ENCODE results near the gene ZCCHC7. TPM values are rescaled to one million over a fixed set of nuclear protein-coding genes. Genes with fewer than 3 reads are reported as not detected.
"Not testable (repeated sequence)": the region's sequence is repeated elsewhere in the genome, so short reads cannot be mapped to it uniquely, and the experiment has no call there.

Gene ZCCHC7
- total and polyA plus RNA-seq, 9 donors: 11.1 to 20.3 (median 12.9) TPM

DNA sequence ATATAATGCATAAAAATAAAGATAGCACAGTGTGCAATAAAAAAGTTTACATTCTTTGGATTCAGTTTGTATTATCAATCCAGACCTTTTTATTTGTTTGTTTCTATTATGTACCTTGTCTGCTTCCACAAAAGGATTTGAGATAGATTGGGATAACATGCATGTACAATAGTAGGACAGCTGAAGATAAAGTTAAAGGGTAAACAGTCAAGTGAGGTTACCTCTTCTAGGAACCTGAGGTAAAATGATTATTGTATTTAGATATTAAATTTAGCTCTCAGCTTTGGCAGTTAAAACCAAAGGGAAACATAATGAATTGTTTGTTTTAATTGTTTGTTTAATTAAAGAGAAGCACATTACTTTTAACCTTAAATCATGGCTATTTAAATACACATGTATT, 81.7 kb downstream of the ZCCHC7 start:
- no peaks in the 10 kb centered on the region for H3K9me3 ChIP-seq (replicated peaks; ENCODE audit: control insufficient read depth, low read depth, low read length)
- DNase-seq: no peak
- no peaks in the 10 kb centered on the region for H3K27me3 ChIP-seq (ENCODE audit: control insufficient read depth, insufficient read depth, low read length)
- no peaks in the 10 kb centered on the region for H3K4me1 ChIP-seq (ENCODE audit: control insufficient read depth, insufficient read depth, low read length)
- no peak overlapping the region for H3K27ac ChIP-seq (ENCODE audit: low read length)
- H3K36me3 ChIP-seq (ENCODE audit: control insufficient read depth, insufficient read depth, low read length): no peaks in the 10 kb centered on the region
- no peak overlapping the region for H3K4me3 ChIP-seq (ENCODE audit: low read length)

DNA sequence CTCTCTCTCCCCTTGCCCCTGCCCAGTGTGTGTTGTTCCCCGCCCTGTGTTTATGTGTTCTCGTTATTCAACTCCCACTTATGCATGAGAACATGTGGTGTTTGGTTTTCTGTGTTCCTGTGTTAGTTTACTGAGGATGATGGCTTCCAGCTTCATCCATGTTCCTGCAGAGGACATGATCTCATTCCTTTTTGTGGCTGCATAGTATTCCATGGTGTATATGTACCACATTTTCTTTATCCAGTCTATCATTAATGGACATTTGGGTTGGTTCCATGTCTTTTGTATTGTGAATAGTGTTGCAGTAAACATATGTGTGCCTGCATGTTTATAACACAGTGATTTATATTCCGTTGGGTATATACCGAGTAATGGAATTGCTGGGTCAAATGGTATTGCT, 83.1 kb downstream of the ZCCHC7 start:
- not testable (repeated sequence) for DNase-seq; H3K4me1 ChIP-seq (ENCODE audit: control insufficient read depth, insufficient read depth, low read length); H3K9me3 ChIP-seq (replicated peaks; ENCODE audit: control insufficient read depth, low read depth, low read length); H3K36me3 ChIP-seq (ENCODE audit: control insufficient read depth, insufficient read depth, low read length); H3K27ac ChIP-seq (ENCODE audit: low read length); H3K4me3 ChIP-seq (ENCODE audit: low read length); H3K27me3 ChIP-seq (ENCODE audit: control insufficient read depth, insufficient read depth, low read length)
- WGBS (ENCODE audit: insufficient coverage): no CpG with 5 or more reads among the region's 4 CpGs

DNA sequence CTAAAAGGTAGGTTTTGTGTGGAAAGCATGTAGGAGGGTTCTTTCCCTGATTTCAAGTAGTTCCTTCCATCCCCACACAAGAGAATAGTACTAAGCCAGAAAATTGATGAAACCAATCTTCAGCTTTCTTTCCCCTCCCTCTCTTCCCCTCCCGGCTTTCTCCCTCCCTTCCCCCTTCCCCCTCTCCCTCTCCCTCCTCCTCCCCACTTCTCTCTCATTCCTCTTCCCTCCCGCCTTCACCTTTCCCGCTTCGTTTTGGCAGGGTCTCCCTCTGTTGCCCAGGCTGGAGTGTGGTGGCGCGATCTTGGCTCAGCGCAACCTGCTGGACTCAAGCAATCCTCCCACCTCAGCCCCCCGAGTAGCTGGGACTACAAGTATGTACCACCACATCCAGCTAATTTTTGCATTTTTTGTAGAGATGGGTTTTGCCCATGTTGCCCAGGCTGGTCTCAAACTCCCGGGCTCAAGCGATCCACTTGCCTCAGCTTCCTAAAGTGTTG, 85.8 kb downstream of the ZCCHC7 start:
- 87% methylated on average over 6 of the region's 10 CpGs for WGBS (ENCODE audit: insufficient coverage)

DNA sequence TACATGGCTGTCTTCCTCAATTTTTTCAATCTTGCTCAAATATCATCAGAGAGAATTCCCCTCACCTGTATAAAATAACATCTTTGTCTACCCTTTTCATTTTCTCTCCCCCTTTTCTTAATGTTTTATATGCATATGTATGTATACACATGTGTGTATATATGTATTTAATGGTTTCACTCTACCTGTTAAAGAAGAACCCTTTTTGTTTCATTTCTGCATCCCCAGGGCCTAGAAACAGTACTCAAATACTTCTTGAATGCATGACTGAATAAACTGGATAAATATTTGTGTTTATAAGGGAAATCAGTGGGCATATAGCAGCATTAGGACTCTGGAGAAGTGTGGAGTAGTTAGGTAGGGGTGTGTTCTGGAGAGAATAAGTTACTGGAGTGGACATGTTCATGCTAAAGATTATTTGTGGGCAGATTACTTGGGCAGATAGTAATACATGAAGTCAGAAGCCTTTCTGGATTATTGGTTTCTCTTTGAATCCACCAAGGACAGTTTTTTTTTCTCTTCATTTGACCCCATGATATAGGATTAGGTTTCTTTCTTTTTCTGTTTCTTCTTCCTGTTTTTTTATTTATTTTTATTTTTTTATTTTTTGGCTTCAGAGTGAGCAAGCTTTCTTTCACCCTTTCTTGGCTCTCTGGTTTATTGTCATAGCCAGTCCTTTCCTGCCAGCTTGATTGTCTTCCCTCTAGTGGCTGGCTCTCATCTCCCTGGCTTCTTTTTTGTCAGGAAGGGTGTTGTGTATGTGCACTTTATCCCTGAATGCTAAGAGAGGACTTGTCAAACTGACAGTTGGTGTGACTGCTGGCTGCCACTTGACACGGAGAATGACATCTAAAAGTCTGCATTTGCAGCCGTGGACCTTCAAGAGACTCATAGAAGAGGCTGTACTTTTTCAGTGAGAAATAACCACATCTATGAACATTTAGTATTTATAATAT, 89.3 kb downstream of the ZCCHC7 start:
- Histone ChIP-seq H3K4me3 (ENCODE audit: low read length) (no peak overlapping the region), H3K27me3 (ENCODE audit: control insufficient read depth, insufficient read depth, low read length) (no peaks in the 10 kb centered on the region), H3K36me3 (ENCODE audit: control insufficient read depth, insufficient read depth, low read length) (peaks cover 6% of the 10 kb centered on the region), H3K9me3 (replicated peaks; ENCODE audit: control insufficient read depth, low read depth, low read length) (no peaks in the 10 kb centered on the region), H3K4me1 (ENCODE audit: control insufficient read depth, insufficient read depth, low read length) (no peaks in the 10 kb centered on the region), H3K27ac (ENCODE audit: low read length) (no peak overlapping the region)
- no CpG with 5 or more reads among the region's 2 CpGs for WGBS (ENCODE audit: insufficient coverage)
- no peak for DNase-seq

More for the DNA sequence above, 85.8 kb downstream of the ZCCHC7 start:
- Histone ChIP-seq H3K9me3 (replicated peaks; ENCODE audit: control insufficient read depth, low read depth, low read length) (no peaks in the 10 kb centered on the region), H3K4me3 (ENCODE audit: low read length) (no peak overlapping the region), H3K27me3 (ENCODE audit: control insufficient read depth, insufficient read depth, low read length) (no peaks in the 10 kb centered on the region), H3K4me1 (ENCODE audit: control insufficient read depth, insufficient read depth, low read length) (no peaks in the 10 kb centered on the region), H3K36me3 (ENCODE audit: control insufficient read depth, insufficient read depth, low read length) (peaks cover 6% of the 10 kb centered on the region), H3K27ac (ENCODE audit: low read length) (no peak overlapping the region)
- no peak for DNase-seq

DNA sequence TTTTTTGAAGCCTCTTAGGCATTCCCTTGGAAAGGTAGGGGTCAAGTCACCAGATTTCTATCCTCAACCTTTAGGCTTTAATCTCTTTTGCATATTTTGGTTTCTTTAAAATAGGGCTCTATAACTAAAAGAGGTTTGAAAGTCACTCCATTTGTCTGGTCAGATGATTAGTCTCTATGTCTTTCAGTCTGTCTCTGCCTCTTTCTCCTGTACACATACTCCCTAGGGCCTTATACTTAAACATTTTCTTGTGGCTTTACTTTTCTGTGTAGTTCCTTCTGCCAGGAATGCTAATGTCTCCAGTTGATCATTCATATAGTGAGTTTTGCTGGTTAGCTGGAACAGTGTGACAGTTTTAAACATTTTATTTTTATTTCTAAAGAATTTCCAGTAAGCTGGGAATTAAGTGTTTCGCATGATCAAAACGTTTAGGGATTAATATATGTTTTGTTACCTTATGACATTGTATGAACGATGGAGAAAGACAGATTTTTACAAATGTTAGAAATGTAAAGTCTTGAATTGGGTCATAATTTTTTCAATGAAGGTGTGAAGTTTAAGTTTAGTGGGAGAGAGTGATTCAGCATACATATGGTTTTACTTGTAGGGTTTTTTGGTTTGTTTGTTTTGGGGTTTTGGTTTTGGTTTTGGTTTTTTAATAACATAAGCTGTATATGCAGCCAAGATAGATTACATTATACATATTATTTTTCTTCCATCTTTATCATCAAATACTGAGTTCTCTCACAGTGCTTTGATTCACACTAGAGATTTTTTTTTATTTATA, 90.6 kb downstream of the ZCCHC7 start:
- Histone ChIP-seq H3K4me1 (ENCODE audit: control insufficient read depth, insufficient read depth, low read length) (no peaks in the 10 kb centered on the region), H3K27me3 (ENCODE audit: control insufficient read depth, insufficient read depth, low read length) (no peaks in the 10 kb centered on the region), H3K27ac (ENCODE audit: low read length) (no peak overlapping the region), H3K4me3 (ENCODE audit: low read length) (no peak overlapping the region), H3K36me3 (ENCODE audit: control insufficient read depth, insufficient read depth, low read length) (peaks cover 6% of the 10 kb centered on the region), H3K9me3 (replicated peaks; ENCODE audit: control insufficient read depth, low read depth, low read length) (no peaks in the 10 kb centered on the region)
- 62% methylated on average over 3 of the region's 3 CpGs for WGBS (ENCODE audit: insufficient coverage)
- peak; percentile 14 for DNase-seq

DNA sequence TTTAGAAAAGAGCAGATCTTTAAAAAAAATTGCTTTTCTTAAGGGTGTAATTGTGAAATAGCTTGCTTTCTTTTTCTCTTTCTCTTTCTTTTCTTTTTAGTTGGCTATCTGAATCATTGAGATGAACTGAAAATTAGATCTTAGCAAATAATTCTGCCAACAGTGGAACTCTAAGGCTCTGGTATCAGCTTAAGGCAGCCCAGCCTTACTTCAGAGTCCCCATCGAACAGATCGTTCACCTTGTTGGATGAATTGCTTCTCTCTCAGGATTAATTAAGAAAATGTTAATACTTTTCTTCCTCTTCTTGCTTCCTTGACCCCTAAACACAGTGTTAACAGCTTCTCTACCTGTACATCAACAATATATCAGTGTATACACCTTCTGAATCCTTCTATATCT, 92.1 kb downstream of the ZCCHC7 start:
- H3K27ac ChIP-seq (ENCODE audit: low read length): no peak overlapping the region
- H3K27me3 ChIP-seq (ENCODE audit: control insufficient read depth, insufficient read depth, low read length): no peaks in the 10 kb centered on the region
- H3K9me3 ChIP-seq (replicated peaks; ENCODE audit: control insufficient read depth, low read depth, low read length): no peaks in the 10 kb centered on the region
- WGBS (ENCODE audit: insufficient coverage): no CpG with 5 or more reads among the region's 2 CpGs
- no peak overlapping the region for H3K4me3 ChIP-seq (ENCODE audit: low read length)
- H3K36me3 ChIP-seq (ENCODE audit: control insufficient read depth, insufficient read depth, low read length): peaks cover 6% of the 10 kb centered on the region
- no peaks in the 10 kb centered on the region for H3K4me1 ChIP-seq (ENCODE audit: control insufficient read depth, insufficient read depth, low read length)
- DNase-seq: no peak

DNA sequence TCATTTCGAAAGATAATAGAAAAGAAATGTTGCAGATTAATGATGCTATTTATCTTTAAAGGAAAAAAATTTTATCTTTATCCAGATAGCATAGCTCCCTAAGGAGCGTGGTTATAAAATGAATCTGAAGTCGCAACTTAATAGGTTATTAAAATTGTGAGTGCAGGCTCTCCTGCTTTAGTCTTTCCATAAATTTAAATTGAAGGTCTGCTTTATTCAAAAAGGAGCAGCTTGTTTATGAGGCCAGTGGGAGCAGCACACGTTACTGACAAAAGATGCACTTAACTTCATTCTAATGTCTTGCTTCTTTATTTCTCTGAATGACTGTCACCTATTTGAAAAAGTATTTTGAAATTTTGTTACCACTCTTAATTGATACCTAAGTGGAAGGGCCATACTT, 95.0 kb downstream of the ZCCHC7 start:
- no CpG with 5 or more reads among the region's 4 CpGs for WGBS (ENCODE audit: insufficient coverage)
- Histone ChIP-seq H3K4me1 (ENCODE audit: control insufficient read depth, insufficient read depth, low read length) (no peaks in the 10 kb centered on the region), H3K36me3 (ENCODE audit: control insufficient read depth, insufficient read depth, low read length) (no peaks in the 10 kb centered on the region), H3K9me3 (replicated peaks; ENCODE audit: control insufficient read depth, low read depth, low read length) (no peaks in the 10 kb centered on the region), H3K27me3 (ENCODE audit: control insufficient read depth, insufficient read depth, low read length) (no peaks in the 10 kb centered on the region), H3K4me3 (ENCODE audit: low read length) (no peak overlapping the region), H3K27ac (ENCODE audit: low read length) (no peak overlapping the region)
- DNase-seq: no peak

DNA sequence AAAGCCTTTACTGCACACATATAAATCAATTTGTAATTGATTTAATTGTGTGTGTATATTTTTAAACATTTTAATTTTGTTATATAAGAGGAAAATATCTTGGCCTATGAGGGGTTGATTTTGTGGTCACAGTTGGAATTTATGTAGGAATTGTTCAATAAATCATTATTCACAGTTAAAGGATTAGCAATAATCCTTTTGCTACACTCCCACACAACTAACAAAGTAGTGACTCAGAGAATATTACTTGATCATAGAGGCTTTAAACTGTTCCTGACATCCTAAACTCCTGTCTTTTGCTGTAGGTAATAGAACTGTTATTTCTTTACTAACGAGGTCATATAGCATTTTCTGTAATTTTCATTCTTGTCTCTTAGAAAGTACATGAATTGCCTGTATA, 95.5 kb downstream of the ZCCHC7 start:
- DNase-seq: no peak
- WGBS (ENCODE audit: insufficient coverage): no CpG with 5 or more reads among the region's 1 CpG

DNA sequence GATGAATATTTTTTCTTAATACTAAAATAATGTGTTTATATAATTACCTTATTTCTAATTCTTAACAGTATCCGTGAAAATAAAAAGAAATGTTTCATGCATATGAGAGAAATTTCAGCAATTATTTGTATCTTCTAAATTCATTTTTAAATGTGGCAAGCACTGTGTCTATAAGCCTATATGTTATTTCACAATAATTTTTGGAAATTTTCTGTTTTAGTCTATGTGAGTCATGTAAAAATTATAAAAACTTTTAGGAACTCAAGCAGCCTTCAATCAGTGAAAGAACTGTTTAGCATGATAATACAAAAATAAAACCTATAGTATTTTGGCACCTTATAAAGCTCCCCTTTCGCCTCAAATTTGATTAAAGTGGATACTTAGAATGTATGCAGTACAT, 96.8 kb downstream of the ZCCHC7 start:
- H3K36me3 ChIP-seq (ENCODE audit: control insufficient read depth, insufficient read depth, low read length): no peaks in the 10 kb centered on the region
- H3K27ac ChIP-seq (ENCODE audit: low read length): no peak overlapping the region
- no peak for DNase-seq
- H3K27me3 ChIP-seq (ENCODE audit: control insufficient read depth, insufficient read depth, low read length): no peaks in the 10 kb centered on the region
- no peaks in the 10 kb centered on the region for H3K4me1 ChIP-seq (ENCODE audit: control insufficient read depth, insufficient read depth, low read length)
- WGBS (ENCODE audit: insufficient coverage): no CpG with 5 or more reads among the region's 2 CpGs
- no peaks in the 10 kb centered on the region for H3K9me3 ChIP-seq (replicated peaks; ENCODE audit: control insufficient read depth, low read depth, low read length)
- H3K4me3 ChIP-seq (ENCODE audit: low read length): no peak overlapping the region

More for the DNA sequence above, 95.5 kb downstream of the ZCCHC7 start:
- no peak overlapping the region for H3K27ac ChIP-seq (ENCODE audit: low read length)
- H3K36me3 ChIP-seq (ENCODE audit: control insufficient read depth, insufficient read depth, low read length): no peaks in the 10 kb centered on the region
- no peaks in the 10 kb centered on the region for H3K27me3 ChIP-seq (ENCODE audit: control insufficient read depth, insufficient read depth, low read length)
- H3K9me3 ChIP-seq (replicated peaks; ENCODE audit: control insufficient read depth, low read depth, low read length): no peaks in the 10 kb centered on the region
- no peak overlapping the region for H3K4me3 ChIP-seq (ENCODE audit: low read length)
- H3K4me1 ChIP-seq (ENCODE audit: control insufficient read depth, insufficient read depth, low read length): no peaks in the 10 kb centered on the region

DNA sequence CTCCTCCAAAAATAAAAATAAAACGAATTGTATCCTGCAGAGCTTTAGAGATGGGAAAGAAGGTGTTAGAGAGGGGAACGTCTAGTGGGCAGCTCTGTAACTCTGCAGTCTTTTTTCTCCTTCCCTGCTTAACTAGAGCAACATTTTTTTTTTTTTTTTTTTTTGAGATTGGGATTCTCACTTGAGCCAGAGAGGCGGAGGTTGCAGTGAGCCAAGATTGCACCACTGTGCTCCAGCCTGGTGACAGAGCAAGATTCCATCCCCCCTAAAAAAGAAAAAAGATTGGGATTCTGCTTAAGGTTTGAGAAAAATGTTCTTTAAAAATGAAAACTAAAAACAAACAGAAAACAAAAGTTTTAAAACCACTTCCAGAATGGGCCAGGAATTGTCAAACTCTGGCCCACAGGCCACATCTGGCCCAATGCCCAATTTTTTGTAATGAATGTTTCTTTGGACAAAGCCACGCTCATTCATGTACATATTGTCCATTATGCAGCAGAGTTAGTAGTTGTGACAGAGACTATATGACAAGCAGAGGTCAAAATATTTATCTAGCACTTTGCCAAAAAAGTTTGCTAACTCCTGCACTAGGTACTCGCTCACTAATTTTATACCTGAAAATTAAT, 98.5 kb downstream of the ZCCHC7 start:
- no peaks in the 10 kb centered on the region for H3K36me3 ChIP-seq (ENCODE audit: control insufficient read depth, insufficient read depth, low read length)
- H3K27me3 ChIP-seq (ENCODE audit: control insufficient read depth, insufficient read depth, low read length): no peaks in the 10 kb centered on the region
- no CpG with 5 or more reads among the region's 5 CpGs for WGBS (ENCODE audit: insufficient coverage)
- no peaks in the 10 kb centered on the region for H3K4me1 ChIP-seq (ENCODE audit: control insufficient read depth, insufficient read depth, low read length)
- no peak overlapping the region for H3K27ac ChIP-seq (ENCODE audit: low read length)
- no peaks in the 10 kb centered on the region for H3K9me3 ChIP-seq (replicated peaks; ENCODE audit: control insufficient read depth, low read depth, low read length)
- DNase-seq: peak; percentile 26
- H3K4me3 ChIP-seq (ENCODE audit: low read length): no peak overlapping the region

Measured in muscle of leg (tissue), 11 donors.